Endothelial cell of umbilical vein (primary cell): ENCODE measurements around the gene MAPKBP1.

Experiments
- CTCF ChIP-seq, 2 donors: IDR thresholded peaks; 1 replicate in 1 of 2; 2 replicates in 1 of 2; pipeline ENCODE4 v1.5.1; 2011; ENCODE audit warnings: low read length in 2 of 2, mild to moderate bottlenecking in 2 of 2, moderate library complexity in 2 of 2, control low read depth in 1 of 2, inconsistent platforms in 1 of 2, low read depth in 1 of 2; ENCODE audit not compliant: insufficient read depth in 1 of 2; ENCODE audit errors: extremely low read depth in 1 of 2
- EZH2 ChIP-seq: IDR thresholded peaks from 2 replicates; pipeline ENCODE4 v1.6.1; 2012; ENCODE audit warnings: borderline replicate concordance, low read depth, mild to moderate bottlenecking, moderate library complexity, low read length, inconsistent platforms; ENCODE audit not compliant: severe bottlenecking
- GATA2 ChIP-seq: IDR thresholded peaks from 2 replicates; pipeline ENCODE4 v1.7.0; 2011; ENCODE audit warnings: low read depth, mild to moderate bottlenecking, moderate library complexity, mixed read lengths, low read length; ENCODE audit not compliant: insufficient read length, insufficient read depth
- POLR2A ChIP-seq: IDR thresholded peaks from 2 replicates; pipeline ENCODE4 v1.6.1; 2012; ENCODE audit warnings: low read depth, mild to moderate bottlenecking, control low read depth, low read length
- POLR2AphosphoS5 ChIP-seq: IDR thresholded peaks from 2 replicates; pipeline ENCODE4 v1.6.1; 2012; ENCODE audit warnings: low read depth, mild to moderate bottlenecking, control low read depth, low read length, moderate library complexity; ENCODE audit not compliant: insufficient read depth

GRCh38 chr15:41773729-41774061 lies 589 bp upstream of the MAPKBP1 start:
- TF ChIP-seq CTCF (IDR thresholded peaks at IDR 0.05; ENCODE audit: extremely low read depth in 1 of 2, insufficient read depth in 1 of 2, low read depth in 1 of 2, low read length in 2 of 2) (no peak), POLR2A (no peak), EZH2 (no peak), GATA2 (no peak), POLR2AphosphoS5 (no peak)
